IMR-90 (cell line): ENCODE data around the gene CDKN2B-AS1. TPM values are rescaled to one million over a fixed set of nuclear protein-coding genes. Genes with fewer than 3 reads are reported as not detected.

Experiments used
- ATAC-seq: fragments of 200-7000 bp; cut with Tn5 transposase; 2 replicates; pipeline ENCODE4 v1.9.1; 2020; ENCODE audit warnings: low read depth, mild to moderate bottlenecking, moderate library complexity
- BruUV-seq: library from RNA; stranded (reverse); fragments of 400-500 nt; replicated peaks from 2 replicates; lab custom pipeline; 2021; lab: Mats Ljungman, UMichigan
- CTCF ChIA-PET: fragments of 300-600 bp; formaldehyde crosslinking; extraction: SDS; loops from one replicate; lab custom pipeline; 2021; ENCODE audit warnings: antibody characterized with exemption; lab: Yijun Ruan, JAX
- POLR2A ChIA-PET: fragments of 300-600 bp; sonication (Branson Sonifier 250); formaldehyde crosslinking; loops from one replicate; lab custom pipeline; 2022; ENCODE audit warnings: antibody characterized with exemption; ENCODE audit not compliant: unreplicated experiment; lab: Charles Lee
- DNase-seq: peaks from one replicate; pipeline ENCODE4 v3.0.0; 2013
- H2AFZ ChIP-seq: replicated peaks from 2 replicates; pipeline ENCODE3; 2013; ENCODE audit warnings: low read length, mild to moderate bottlenecking; ENCODE audit not compliant: poor library complexity
- H2AK5ac ChIP-seq: 2 replicates; pipeline ENCODE4 v1.6.1; 2013; ENCODE audit warnings: low read depth, low read length, inconsistent platforms
- H2AK9ac ChIP-seq: replicated peaks from 2 replicates; pipeline ENCODE3; 2013; ENCODE audit warnings: mild to moderate bottlenecking, low read depth, low read length, moderate library complexity; ENCODE audit not compliant: poor library complexity
- H2BK120ac ChIP-seq: 2 replicates; pipeline ENCODE4 v1.6.1; 2013; ENCODE audit warnings: low read depth, low read length, inconsistent platforms
- H2BK15ac ChIP-seq: 3 replicates; pipeline ENCODE4 v1.6.1; 2013; ENCODE audit warnings: low read depth, low read length, inconsistent platforms
- H2BK20ac ChIP-seq: 2 replicates; pipeline ENCODE4 v1.6.1; 2013; ENCODE audit warnings: low read depth, mild to moderate bottlenecking, inconsistent platforms, low read length, moderate library complexity
- H2BK5ac ChIP-seq: 2 replicates; pipeline ENCODE4 v1.6.1; 2013; ENCODE audit warnings: mild to moderate bottlenecking, low read depth, low read length, inconsistent platforms; ENCODE audit not compliant: poor library complexity, severe bottlenecking
- H3K14ac ChIP-seq: replicated peaks from 2 replicates; pipeline ENCODE4 v1.6.1; 2013; ENCODE audit warnings: low read depth, low read length, inconsistent platforms
- H3K18ac ChIP-seq: 2 replicates; pipeline ENCODE4 v1.6.1; 2013; ENCODE audit warnings: low read depth, low read length, control low read depth
- H3K23ac ChIP-seq: 2 replicates; pipeline ENCODE4 v1.6.1; 2013; ENCODE audit warnings: low read depth, low read length, inconsistent platforms
- H3K27ac ChIP-seq: 2 replicates; pipeline ENCODE4 v1.5.1; 2013; ENCODE audit warnings: mild to moderate bottlenecking, control low read depth, low read length; ENCODE audit not compliant: insufficient read depth
- H3K27me3 ChIP-seq: 2 replicates; pipeline ENCODE4 v1.6.1; 2013; ENCODE audit warnings: low read length; ENCODE audit not compliant: control insufficient read depth, insufficient read depth
- H3K36me3 ChIP-seq: 2 replicates; pipeline ENCODE4 v1.6.1; 2013; ENCODE audit warnings: low read length, mixed read lengths; ENCODE audit not compliant: control insufficient read depth, insufficient read depth
- H3K4ac ChIP-seq: 2 replicates; pipeline ENCODE4 v1.6.1; 2013; ENCODE audit warnings: low read depth, low read length, inconsistent platforms
- H3K4me1 ChIP-seq: 2 replicates; pipeline ENCODE4 v1.6.1; 2013; ENCODE audit warnings: low read length, mixed read lengths; ENCODE audit not compliant: control insufficient read depth, insufficient read depth
- H3K4me2 ChIP-seq: 2 replicates; pipeline ENCODE4 v1.6.1; 2013; ENCODE audit warnings: low read depth, mild to moderate bottlenecking, control low read depth, low read length, moderate library complexity
- H3K4me3 ChIP-seq: 2 replicates; pipeline ENCODE4 v1.5.1; 2013; ENCODE audit warnings: low read depth, mild to moderate bottlenecking, control low read depth, low read length, moderate library complexity; ENCODE audit not compliant: insufficient read depth
- H3K56ac ChIP-seq: 2 replicates; pipeline ENCODE4 v1.6.1; 2013; ENCODE audit warnings: low read length, inconsistent platforms; ENCODE audit not compliant: insufficient read depth; ENCODE audit errors: extremely low read depth
- H3K79me1 ChIP-seq, 2 experiments: 2 replicates each; pipeline ENCODE4 v1.6.1; 2013; ENCODE audit warnings: low read length in 2 of 2, inconsistent platforms in 1 of 2, low read depth in 1 of 2
- H3K9ac ChIP-seq: 2 replicates; pipeline ENCODE4 v1.6.1; 2013; ENCODE audit warnings: low read depth, low read length, control low read depth
- H3K9me1 ChIP-seq: 2 replicates; pipeline ENCODE4 v1.6.1; 2013; ENCODE audit warnings: low read length, inconsistent platforms; ENCODE audit not compliant: insufficient read depth
- H3K9me3 ChIP-seq: 2 replicates; pipeline ENCODE4 v1.6.1; 2013; ENCODE audit warnings: low read length; ENCODE audit not compliant: control insufficient read depth, insufficient read depth
- H4K20me1 ChIP-seq: 2 replicates; pipeline ENCODE4 v1.6.1; 2013; ENCODE audit warnings: low read length, inconsistent platforms; ENCODE audit not compliant: insufficient read depth
- H4K5ac ChIP-seq: 2 replicates; pipeline ENCODE4 v1.6.1; 2013; ENCODE audit warnings: mild to moderate bottlenecking, low read depth, low read length, control low read depth
- H4K8ac ChIP-seq, 2 experiments: 2 replicates each; pipeline ENCODE4 v1.6.1; 2013; ENCODE audit warnings: low read depth in 2 of 2, low read length in 2 of 2, control low read depth in 1 of 2, inconsistent platforms in 1 of 2
- H4K91ac ChIP-seq: 2 replicates; pipeline ENCODE4 v1.6.1; 2013; ENCODE audit warnings: low read depth, low read length, inconsistent platforms; ENCODE audit not compliant: insufficient read depth
- BHLHE40 ChIP-seq: fragments of 150-350 bp; IDR thresholded peaks from 2 replicates; pipeline ENCODE4 v1.6.1; 2016; ENCODE audit warnings: mild to moderate bottlenecking, low read depth, low read length
- CHD1 ChIP-seq: IDR thresholded peaks from 2 replicates; pipeline ENCODE4 v1.6.1; 2012; ENCODE audit warnings: low read depth, low read length, improper control_type of control experiment
- MAFK ChIP-seq: IDR thresholded peaks from 2 replicates; pipeline ENCODE4 v1.6.1; 2012; ENCODE audit warnings: low read depth, low read length, improper control_type of control experiment
- MAZ ChIP-seq: IDR thresholded peaks from 2 replicates; pipeline ENCODE4 v1.6.1; 2012; ENCODE audit warnings: low read depth, mild to moderate bottlenecking, low read length, improper control_type of control experiment, moderate library complexity, borderline replicate concordance
- SMC3 ChIP-seq: fragments of 150-350 bp; IDR thresholded peaks from 2 replicates; pipeline ENCODE4 v1.6.1; 2016; ENCODE audit warnings: low read depth, mild to moderate bottlenecking, antibody characterized with exemption, low read length, moderate library complexity
- WGBS, 2 experiments: methylation state at CpG; one replicate each; pipeline versions ENCODE4 v1.1.5 to v1.1.7; 2013; ENCODE audit warnings: missing lambda C conversion rate in 2 of 2; ENCODE audit not compliant: insufficient read length in 1 of 2; ENCODE audit errors: extremely low coverage in 2 of 2; 5-methylcytosine and 5-hydroxymethylcytosine counted together
- dilution Hi-C: fragments of 300-500 bp; cut with HindIII; formaldehyde crosslinking; loops from one replicate; pipeline ENCODE4 v1.14.3; 2018; ENCODE audit warnings: low sequenced_read_pairs; ENCODE audit not compliant: unreplicated experiment
- in situ Hi-C: fragments of 300-500 bp; cut with MboI; formaldehyde crosslinking; loops from 3 replicates; pipeline ENCODE4 v1.14.3; 2019; ENCODE audit warnings: low sequenced_read_pairs, inconsistent platforms, mixed read lengths
- intact Hi-C: fragments of 100-400 bp; cut with micrococcal nuclease; formaldehyde crosslinking; loops from 2 replicates; pipeline ENCODE4 v1.10.0; 2022
- polyA plus RNA-seq, 3 experiments: library from polyadenylated mRNA; depleted of rRNA; stranded (reverse); fragments of >200 nt; gene quantifications; 2 replicates each; pipeline ENCODE4 v1.2.3, GENCODE V29; 2012; ENCODE audit warnings: low replicate concordance in 1 of 3
- total RNA-seq: library from RNA; depleted of rRNA; stranded (reverse); fragments of >200 nt; gene quantifications from 2 replicates; pipeline ENCODE4 v1.2.3, GENCODE V29; 2012
- TF ChIP-seq, protein P1 (sequence below): fragments of 150-350 bp; IDR thresholded peaks from 2 replicates; pipeline ENCODE4 v1.6.1; 2017; ENCODE audit warnings: mild to moderate bottlenecking, antibody characterized with exemption, low read length, low read depth
- TF ChIP-seq, protein P2 (sequence below): conservative IDR thresholded peaks from 2 replicates; pipeline ENCODE4 v1.5.1; 2012; ENCODE audit warnings: mild to moderate bottlenecking, low read depth, low read length, improper control_type of control experiment

CDKN2B-AS1 gene
- total and polyA plus RNA-seq, 2 of the 4 experiments (the other 2 are of a cell fraction) = 1.0 to 1.1 TPM

DNA sequence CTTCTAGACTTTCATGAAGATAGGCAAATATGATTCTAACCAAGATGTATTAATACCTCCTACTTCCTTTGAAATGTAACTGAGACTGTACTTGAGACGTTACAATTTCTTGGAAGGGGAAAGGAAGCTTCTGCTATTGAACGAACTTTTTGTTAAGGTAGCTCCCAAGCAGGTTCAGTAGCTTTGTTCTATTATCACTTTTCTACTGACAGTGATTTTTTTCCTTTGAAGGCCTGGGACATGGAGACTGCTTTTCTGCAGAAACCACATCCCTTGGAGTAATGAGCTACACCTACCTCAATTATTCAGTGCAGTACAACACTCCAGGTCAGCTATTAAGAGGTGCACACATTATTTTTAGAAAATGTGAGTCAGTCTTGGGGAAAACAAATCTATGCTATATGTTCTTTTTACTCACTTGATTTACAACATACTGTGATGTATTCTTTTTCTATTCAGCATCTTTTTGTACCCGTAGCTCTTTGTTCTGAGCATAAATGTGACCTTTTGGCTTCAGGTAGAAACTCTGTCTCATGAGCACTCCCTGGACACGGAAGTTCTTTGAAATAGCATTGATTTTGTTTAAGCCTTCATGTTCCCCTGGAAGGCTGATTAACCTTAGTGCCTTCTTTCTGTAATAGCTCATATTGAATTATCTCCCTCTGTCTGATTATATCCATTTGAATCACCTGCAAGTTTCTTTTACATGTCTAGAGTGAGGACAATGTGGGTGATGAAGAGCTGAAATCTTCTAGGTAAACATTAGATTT, 71.0 kb downstream of the CDKN2B-AS1 start:
- BruUV-seq = no TSS peak

More for the DNA sequence above, 71.0 kb downstream of the CDKN2B-AS1 start:
- Histone ChIP-seq H4K91ac (no peak overlapping the region), H3K14ac (no peak overlapping the region), H3K4me2 (no peak overlapping the region), H3K9me1 (no peaks in the 10 kb centered on the region), H3K9me3 (no peaks in the 10 kb centered on the region), H3K27ac (no peak overlapping the region), H3K79me1 (no peaks in the 10 kb centered on the region), H2BK15ac (no peak overlapping the region), H4K8ac (no peak overlapping the region), H3K18ac (no peak overlapping the region), H3K4me1 (no peaks in the 10 kb centered on the region), H3K36me3 (no peaks in the 10 kb centered on the region), H3K4ac (no peak overlapping the region), H3K56ac (no peak overlapping the region), H2BK120ac (no peak overlapping the region), H2AFZ (no peak overlapping the region), H2AK9ac (no peak overlapping the region), H4K20me1 (no peaks in the 10 kb centered on the region), H2BK5ac (no peak overlapping the region), H3K27me3 (no peaks in the 10 kb centered on the region), H3K23ac (no peak overlapping the region), H2AK5ac (no peak overlapping the region), H4K5ac (no peak overlapping the region), H3K9ac (no peak overlapping the region), H2BK20ac (no peak overlapping the region), H3K4me3 (no peak overlapping the region)
- in situ Hi-C loops (no loop called here), intact Hi-C loops (loop anchor here (10.0 kb wide), 1 partner anchor 389 kb away; no protein-coding TSS in a partner anchor), dilution Hi-C loops (no loop called here)
- no peak for TF ChIP-seq MAFK
- no peak for TF ChIP-seq BHLHE40
- TF ChIP-seq CHD1 = no peak
- no peak for TF ChIP-seq SMC3
- TF ChIP-seq, protein P1, sequence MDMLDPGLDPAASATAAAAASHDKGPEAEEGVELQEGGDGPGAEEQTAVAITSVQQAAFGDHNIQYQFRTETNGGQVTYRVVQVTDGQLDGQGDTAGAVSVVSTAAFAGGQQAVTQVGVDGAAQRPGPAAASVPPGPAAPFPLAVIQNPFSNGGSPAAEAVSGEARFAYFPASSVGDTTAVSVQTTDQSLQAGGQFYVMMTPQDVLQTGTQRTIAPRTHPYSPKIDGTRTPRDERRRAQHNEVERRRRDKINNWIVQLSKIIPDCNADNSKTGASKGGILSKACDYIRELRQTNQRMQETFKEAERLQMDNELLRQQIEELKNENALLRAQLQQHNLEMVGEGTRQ = no peak
- no peak for TF ChIP-seq MAZ
- TF ChIP-seq, protein P2, sequence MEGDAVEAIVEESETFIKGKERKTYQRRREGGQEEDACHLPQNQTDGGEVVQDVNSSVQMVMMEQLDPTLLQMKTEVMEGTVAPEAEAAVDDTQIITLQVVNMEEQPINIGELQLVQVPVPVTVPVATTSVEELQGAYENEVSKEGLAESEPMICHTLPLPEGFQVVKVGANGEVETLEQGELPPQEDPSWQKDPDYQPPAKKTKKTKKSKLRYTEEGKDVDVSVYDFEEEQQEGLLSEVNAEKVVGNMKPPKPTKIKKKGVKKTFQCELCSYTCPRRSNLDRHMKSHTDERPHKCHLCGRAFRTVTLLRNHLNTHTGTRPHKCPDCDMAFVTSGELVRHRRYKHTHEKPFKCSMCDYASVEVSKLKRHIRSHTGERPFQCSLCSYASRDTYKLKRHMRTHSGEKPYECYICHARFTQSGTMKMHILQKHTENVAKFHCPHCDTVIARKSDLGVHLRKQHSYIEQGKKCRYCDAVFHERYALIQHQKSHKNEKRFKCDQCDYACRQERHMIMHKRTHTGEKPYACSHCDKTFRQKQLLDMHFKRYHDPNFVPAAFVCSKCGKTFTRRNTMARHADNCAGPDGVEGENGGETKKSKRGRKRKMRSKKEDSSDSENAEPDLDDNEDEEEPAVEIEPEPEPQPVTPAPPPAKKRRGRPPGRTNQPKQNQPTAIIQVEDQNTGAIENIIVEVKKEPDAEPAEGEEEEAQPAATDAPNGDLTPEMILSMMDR = no peak
- WGBS, 2 experiments = 60% methylated on average over 1 of the region's 4 CpGs; no CpG with 5 or more reads in 1 of the 2 experiments
- DNase-seq (no peak), ATAC-seq (no peak)
- ChIA-PET POLR2A (no interaction called here), CTCF (interaction anchor here (0.6 to 1.5 kb wide), 2 partner anchors 12 to 248 kb away, joined by 3 read pairs; no protein-coding TSS in a partner anchor)
